Fibroblast of villous mesenchyme (primary cell): Measurements from ENCODE around the gene NCBP2L. TPM values are rescaled to one million over a fixed set of nuclear protein-coding genes. Genes with fewer than 3 reads are reported as not detected.

Experiments
- DNase-seq: peaks from one replicate; pipeline ENCODE4 v3.0.0-alpha.2; 2010; ENCODE audit warnings: low read depth
- H3K4me3 ChIP-seq: 2 replicates; pipeline ENCODE4 v1.5.1; 2011; ENCODE audit warnings: low read depth, mild to moderate bottlenecking, low read length
- total RNA-seq: library from RNA; depleted of rRNA; stranded (reverse); fragments of >200 nt; gene quantifications from 2 replicates; pipeline ENCODE4 v1.2.3, GENCODE V29; 2012
- TF ChIP-seq, protein P1 (sequence below): IDR thresholded peaks from 2 replicates; pipeline ENCODE4 v1.5.1; 2012; ENCODE audit warnings: low read depth, mild to moderate bottlenecking, low read length; ENCODE audit not compliant: insufficient read depth

NCBP2L gene
- total RNA-seq, 1 donor, result not detected

DNA sequence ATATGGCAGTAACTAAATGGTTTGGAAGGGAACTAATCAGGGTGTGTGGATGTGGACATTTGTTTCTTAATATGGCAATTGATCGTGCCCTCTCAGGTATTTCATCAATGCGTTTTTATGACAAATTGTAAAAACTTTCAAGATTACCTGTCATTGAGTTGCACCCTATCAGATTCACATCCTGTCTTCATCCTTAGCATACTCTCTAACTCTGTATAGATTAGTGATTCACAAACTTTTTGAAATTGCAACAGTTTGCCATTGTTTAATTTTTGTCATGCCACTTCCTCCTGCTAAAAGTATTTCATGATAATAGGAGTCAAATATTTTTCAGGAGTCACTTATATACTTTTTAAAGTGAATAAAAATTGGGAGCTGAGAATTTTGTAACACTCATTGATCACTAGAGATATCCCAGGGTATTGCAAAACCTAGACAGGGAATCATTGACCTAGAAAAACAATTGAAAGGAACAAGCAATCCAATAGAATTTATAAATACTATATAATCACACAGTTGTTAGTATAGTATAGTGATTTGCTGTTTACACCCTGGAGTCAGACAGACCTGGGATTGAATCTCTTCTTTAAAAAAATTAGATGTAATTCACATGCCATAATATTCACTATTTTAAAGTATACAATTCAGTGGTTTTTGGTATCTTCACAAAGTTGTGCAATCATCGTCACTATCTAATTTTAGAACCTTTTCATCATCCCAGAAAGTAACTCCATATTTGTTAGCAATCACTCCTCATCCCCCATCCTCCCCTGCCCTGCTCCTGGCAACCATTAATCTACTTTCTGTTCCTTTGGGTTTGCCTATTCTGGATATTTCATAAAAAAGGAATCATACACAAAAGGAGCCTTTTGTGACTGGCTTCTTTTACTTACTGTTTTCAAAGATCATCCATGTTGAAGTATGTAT lies 57.0 kb downstream of the NCBP2L start:
- no peak overlapping the region for H3K4me3 ChIP-seq
- TF ChIP-seq, protein P1, sequence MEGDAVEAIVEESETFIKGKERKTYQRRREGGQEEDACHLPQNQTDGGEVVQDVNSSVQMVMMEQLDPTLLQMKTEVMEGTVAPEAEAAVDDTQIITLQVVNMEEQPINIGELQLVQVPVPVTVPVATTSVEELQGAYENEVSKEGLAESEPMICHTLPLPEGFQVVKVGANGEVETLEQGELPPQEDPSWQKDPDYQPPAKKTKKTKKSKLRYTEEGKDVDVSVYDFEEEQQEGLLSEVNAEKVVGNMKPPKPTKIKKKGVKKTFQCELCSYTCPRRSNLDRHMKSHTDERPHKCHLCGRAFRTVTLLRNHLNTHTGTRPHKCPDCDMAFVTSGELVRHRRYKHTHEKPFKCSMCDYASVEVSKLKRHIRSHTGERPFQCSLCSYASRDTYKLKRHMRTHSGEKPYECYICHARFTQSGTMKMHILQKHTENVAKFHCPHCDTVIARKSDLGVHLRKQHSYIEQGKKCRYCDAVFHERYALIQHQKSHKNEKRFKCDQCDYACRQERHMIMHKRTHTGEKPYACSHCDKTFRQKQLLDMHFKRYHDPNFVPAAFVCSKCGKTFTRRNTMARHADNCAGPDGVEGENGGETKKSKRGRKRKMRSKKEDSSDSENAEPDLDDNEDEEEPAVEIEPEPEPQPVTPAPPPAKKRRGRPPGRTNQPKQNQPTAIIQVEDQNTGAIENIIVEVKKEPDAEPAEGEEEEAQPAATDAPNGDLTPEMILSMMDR, result no peak
- peak; percentile 37 for DNase-seq

DNA sequence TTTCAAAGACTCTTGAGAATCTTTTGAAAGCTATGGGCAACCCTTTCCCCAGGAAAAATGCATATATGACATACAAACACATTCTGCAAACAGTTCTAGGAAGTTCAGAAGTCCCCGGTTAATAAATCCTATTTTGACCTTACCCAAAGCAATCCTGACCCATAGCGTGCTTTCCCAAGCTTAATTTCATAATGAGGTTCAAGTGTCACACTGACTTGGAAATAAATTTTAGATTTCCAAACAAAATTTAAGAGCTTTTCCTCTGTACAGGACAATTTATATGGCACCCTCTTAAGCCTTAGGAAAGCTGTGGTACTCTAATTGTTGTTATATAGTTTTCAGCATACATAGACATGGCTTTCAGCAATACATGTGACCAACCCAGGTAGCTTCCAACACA lies 59.4 kb downstream of the NCBP2L start:
- DNase-seq, result no peak
- TF ChIP-seq, protein P1, result no peak
- no peak overlapping the region for H3K4me3 ChIP-seq

DNA sequence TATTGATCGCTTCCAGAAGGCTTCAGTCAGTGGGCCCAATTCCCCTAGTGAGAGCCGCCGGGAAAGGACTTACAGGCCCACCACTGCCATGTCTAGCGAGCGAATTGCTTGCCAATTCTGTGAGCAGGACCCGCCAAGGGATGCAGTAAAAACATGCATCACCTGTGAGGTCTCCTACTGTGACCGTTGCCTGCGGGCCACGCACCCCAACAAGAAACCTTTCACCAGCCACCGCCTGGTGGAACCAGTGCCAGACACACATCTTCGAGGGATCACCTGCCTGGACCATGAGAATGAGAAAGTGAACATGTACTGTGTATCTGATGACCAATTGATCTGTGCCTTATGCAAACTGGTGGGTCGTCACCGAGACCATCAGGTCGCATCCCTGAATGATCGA lies 63.4 kb downstream of the NCBP2L start:
- no peak for DNase-seq
- no peak overlapping the region for H3K4me3 ChIP-seq
- TF ChIP-seq, protein P1, result no peak

DNA sequence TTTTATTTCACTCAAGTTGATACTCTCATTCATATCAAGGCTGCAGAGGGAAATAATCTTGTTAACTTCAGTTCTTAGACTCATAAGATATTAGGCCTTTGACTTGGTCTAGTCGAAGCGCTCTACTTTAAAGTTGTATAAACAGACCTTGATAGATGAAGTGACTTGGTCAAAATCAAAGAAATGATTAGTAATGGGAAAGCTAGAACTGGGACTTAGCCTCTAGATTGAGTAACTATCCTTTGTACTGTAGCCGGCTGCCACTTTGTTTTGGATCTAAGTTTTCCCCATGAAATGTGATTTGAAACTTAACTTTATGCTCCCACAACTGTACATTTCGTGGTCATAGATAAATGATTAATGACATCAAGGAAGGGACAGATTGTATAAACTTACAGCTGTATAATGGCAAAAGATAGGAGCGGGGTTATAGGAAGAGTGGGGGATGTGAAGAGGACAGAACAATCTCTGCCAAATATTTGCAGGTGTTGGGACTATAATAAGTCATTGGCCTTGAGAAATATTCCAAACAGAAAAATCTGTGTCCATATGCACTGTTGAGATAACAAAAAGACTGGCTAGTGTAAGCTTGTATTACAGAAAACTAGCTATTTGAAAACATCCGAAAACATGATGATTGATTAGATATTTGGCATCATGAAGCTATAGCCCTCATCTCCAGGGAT lies 65.3 kb downstream of the NCBP2L start:
- no peak for DNase-seq
- TF ChIP-seq, protein P1, result no peak

More for the DNA sequence above, 65.3 kb downstream of the NCBP2L start:
- H3K4me3 ChIP-seq, result no peak overlapping the region

Other genes with a start within 250 kb of the NCBP2L start
- 34.1 and 76.9 TPM in 2 replicates for gene PRPS1, start 149.2 kb upstream of the NCBP2L start, total RNA-seq
- 16.0 and 25.8 TPM in 2 replicates for gene TSC22D3, start 1.9 kb upstream of the NCBP2L start, total RNA-seq
- 21.6 and 33.2 TPM in 2 replicates for gene MID2, start 48.1 kb downstream of the NCBP2L start, total RNA-seq
- not detected in 2 replicates for gene TEX13B, start 204.6 kb downstream of the NCBP2L start, total RNA-seq